ENCODE data around the gene LIG3. TPM values are rescaled to one million over a fixed set of nuclear protein-coding genes. Genes with fewer than 3 reads are reported as not detected.

The LIG3 gene
- total RNA-seq, 4 donors from 2014 or later: 25.0 to 36.3 (median 29.9) TPM

DNA sequence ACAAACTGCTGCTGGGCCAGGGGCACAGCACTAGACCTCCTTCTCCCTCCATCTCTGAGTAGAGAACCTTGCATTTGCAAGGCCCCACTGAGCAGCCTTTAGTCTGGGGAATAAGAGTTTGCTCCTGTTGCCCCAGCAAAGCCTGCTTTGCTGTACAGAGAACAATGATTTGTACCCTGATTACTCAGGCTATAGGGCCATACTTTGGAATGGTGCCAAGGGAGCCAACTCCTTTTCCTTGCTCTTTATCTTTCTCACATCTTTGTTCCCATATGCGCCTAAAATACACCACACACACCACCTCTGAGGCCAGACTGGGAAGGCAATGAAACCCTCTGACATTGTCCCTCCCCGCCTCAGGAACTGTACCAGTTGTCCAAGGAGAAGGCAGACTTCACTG lies 21.2 kb downstream of the LIG3 start:
- TF ChIP-seq, protein P1, sequence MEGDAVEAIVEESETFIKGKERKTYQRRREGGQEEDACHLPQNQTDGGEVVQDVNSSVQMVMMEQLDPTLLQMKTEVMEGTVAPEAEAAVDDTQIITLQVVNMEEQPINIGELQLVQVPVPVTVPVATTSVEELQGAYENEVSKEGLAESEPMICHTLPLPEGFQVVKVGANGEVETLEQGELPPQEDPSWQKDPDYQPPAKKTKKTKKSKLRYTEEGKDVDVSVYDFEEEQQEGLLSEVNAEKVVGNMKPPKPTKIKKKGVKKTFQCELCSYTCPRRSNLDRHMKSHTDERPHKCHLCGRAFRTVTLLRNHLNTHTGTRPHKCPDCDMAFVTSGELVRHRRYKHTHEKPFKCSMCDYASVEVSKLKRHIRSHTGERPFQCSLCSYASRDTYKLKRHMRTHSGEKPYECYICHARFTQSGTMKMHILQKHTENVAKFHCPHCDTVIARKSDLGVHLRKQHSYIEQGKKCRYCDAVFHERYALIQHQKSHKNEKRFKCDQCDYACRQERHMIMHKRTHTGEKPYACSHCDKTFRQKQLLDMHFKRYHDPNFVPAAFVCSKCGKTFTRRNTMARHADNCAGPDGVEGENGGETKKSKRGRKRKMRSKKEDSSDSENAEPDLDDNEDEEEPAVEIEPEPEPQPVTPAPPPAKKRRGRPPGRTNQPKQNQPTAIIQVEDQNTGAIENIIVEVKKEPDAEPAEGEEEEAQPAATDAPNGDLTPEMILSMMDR (IDR thresholded peaks at IDR 0.05): no peak
- TF ChIP-seq POLR2A (IDR thresholded peaks at IDR 0.05): no peak
- TF ChIP-seq POLR2AphosphoS5 (IDR thresholded peaks at IDR 0.05): no peak
- TF ChIP-seq EP300 (IDR thresholded peaks at IDR 0.05): no peak
- peak overlapping the region in 3 of 4 donors; percentile 64 to 69 (median 67) for H3K27ac ChIP-seq
- WGBS, 2 donors (ENCODE audit: low coverage in 1 of 2): no CpG with 5 or more reads among the region's 2 CpGs
- peaks cover 0 to 87% of the 10 kb centered on the region in 2 donors for H3K36me3 ChIP-seq
- H3K4me3 ChIP-seq: no peak overlapping the region
- no peaks in the 10 kb centered on the region for H3K9me3 ChIP-seq
- H3K4me1 ChIP-seq: peaks cover 3 to 56% (median 3%) of the 10 kb centered on the region in 3 donors
- H3K27me3 ChIP-seq: no peaks in the 10 kb centered on the region
- ATAC-seq: no peak

DNA sequence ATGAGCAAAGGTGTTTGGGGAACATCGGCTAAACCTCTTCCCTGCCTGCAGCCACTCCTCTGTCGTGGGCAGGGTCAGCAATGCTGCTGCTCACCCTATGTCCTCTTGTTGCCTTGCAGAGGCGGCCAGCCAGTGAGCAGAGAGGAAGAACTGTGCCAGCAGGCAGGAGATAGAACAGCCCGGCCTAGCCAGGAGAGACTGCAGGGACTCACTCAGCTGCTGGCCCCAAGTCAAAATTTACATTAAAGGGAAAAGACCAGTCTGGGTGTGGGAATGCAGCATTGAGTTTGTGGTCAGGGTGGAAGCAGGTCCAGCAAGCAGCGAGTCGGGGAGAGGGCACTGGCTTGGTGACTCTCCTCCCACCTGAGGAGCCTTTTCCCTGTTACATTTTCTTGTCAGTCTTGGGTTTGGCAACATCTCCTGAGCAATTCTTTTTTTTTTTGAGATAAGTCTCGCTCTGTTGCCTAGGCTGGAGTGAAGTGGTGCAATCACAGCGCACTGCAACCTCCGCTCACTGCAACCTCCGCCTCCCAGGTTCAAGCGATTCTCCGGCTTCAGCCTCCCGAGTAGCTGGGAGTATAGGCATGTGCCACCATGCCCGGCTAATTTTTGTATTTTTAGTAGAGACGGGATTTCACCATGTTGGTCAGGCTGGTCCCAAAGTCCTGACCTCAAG lies 22.7 kb downstream of the LIG3 start:
- ATAC-seq: peak; percentile 33
- H3K27ac ChIP-seq: peak overlapping the region in 3 of 4 donors; percentile 64 to 69 (median 67)
- TF ChIP-seq POLR2A (IDR thresholded peaks at IDR 0.05): peak in 1 of 2 donors; percentile 17
- TF ChIP-seq EP300 (IDR thresholded peaks at IDR 0.05): no peak
- TF ChIP-seq, protein P1 (IDR thresholded peaks at IDR 0.05): no peak
- H3K9me3 ChIP-seq: no peaks in the 10 kb centered on the region
- H3K4me3 ChIP-seq: no peak overlapping the region
- H3K27me3 ChIP-seq: no peaks in the 10 kb centered on the region
- peaks cover 0 to 41% (median 3%) of the 10 kb centered on the region in 3 donors for H3K4me1 ChIP-seq
- peaks cover 0 to 96% of the 10 kb centered on the region in 2 donors for H3K36me3 ChIP-seq
- WGBS, 2 donors (ENCODE audit: low coverage in 1 of 2): 20 to 57% methylated on average over 2 to 8 of the region's 15 CpGs

DNA sequence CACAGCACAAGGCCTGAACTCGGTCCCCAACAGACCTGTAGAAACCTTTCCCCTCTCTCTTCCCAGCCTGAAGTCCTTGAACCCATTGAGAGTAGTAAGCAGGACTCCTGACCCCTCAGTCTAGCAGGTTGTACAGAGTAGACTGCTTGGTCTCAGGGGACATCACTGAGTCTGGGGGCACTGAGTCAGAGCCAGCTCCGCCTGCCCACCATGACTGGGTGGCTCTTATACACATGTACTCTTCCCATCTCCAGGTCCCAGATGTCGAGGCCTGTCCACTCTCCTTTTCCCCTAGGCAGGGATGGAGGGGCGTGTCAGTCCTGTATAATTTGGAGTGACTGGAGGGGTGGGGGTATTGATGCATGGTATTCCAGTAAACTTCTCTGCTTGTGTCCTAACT lies 23.5 kb downstream of the LIG3 start:
- no peak overlapping the region for H3K4me3 ChIP-seq
- H3K36me3 ChIP-seq: peaks cover 0 to 92% of the 10 kb centered on the region in 2 donors
- H3K27ac ChIP-seq: peak overlapping the region in 3 of 4 donors; percentile 64 to 69 (median 67)
- peaks cover 0 to 33% (median 0%) of the 10 kb centered on the region in 3 donors for H3K4me1 ChIP-seq
- H3K9me3 ChIP-seq: no peaks in the 10 kb centered on the region
- TF ChIP-seq POLR2A (IDR thresholded peaks at IDR 0.05): no peak
- no peak for TF ChIP-seq POLR2AphosphoS5 (IDR thresholded peaks at IDR 0.05)
- TF ChIP-seq, protein P1 (IDR thresholded peaks at IDR 0.05): no peak
- TF ChIP-seq EP300 (IDR thresholded peaks at IDR 0.05): no peak
- no peaks in the 10 kb centered on the region for H3K27me3 ChIP-seq
- no peak for ATAC-seq
- 100% methylated on average over 1 of the region's 4 CpGs; no CpG with 5 or more reads in 1 of the 2 donors for WGBS, 2 donors (ENCODE audit: low coverage in 1 of 2)

DNA sequence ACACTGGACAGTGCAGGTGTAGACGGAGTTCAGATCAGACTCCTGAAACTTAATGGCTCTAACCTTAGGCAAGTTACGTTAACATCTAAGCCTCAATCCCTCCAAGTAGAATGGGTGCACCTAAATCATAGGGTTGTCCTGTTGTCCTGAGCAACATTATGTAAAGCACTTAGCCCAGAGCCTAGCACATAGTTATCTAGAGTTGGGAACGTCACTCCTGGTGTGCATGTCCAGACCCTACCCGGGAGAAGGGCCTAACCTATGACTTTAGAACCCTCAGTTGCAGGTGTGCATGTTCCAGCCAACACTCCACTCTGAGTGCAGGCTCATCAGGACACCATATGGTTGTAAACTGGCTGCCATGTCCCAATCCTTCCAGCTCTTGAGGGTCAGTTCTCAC lies 26.0 kb downstream of the LIG3 start:
- no peak overlapping the region for H3K27ac ChIP-seq
- TF ChIP-seq POLR2AphosphoS5 (IDR thresholded peaks at IDR 0.05): no peak
- no peak for TF ChIP-seq POLR2A (IDR thresholded peaks at IDR 0.05)
- no peak for TF ChIP-seq EP300 (IDR thresholded peaks at IDR 0.05)
- TF ChIP-seq, protein P1 (IDR thresholded peaks at IDR 0.05): no peak
- peaks cover 0 to 94% of the 10 kb centered on the region in 2 donors for H3K36me3 ChIP-seq
- H3K9me3 ChIP-seq: no peaks in the 10 kb centered on the region
- WGBS, 2 donors (ENCODE audit: low coverage in 1 of 2): 95% methylated on average over 2 of the region's 4 CpGs; no CpG with 5 or more reads in 1 of the 2 donors
- no peaks in the 10 kb centered on the region for H3K27me3 ChIP-seq
- H3K4me3 ChIP-seq: no peak overlapping the region
- peaks cover 0 to 22% (median 0%) of the 10 kb centered on the region in 3 donors for H3K4me1 ChIP-seq
- no peak for ATAC-seq

DNA sequence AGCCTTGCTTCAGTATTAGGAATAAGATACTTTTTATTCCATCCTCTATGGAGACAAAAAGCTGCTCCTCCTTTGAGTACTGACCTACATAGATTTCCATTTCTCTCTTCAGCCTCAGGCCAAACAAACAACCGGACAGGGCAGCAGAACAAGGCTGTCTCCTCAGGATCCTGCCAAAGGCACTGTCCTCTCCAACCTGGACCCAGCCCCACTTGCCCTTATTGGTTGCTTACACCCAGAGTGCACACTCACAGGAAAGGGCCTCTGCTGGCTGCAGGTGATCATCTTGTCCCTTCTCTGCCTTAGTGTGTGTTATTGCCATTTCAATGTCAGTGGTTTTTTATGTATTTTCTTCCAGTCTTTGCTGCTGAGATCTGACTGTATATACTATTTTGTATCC lies 26.6 kb downstream of the LIG3 start:
- H3K27ac ChIP-seq: no peak overlapping the region
- TF ChIP-seq, protein P1 (IDR thresholded peaks at IDR 0.05): no peak
- no peak for TF ChIP-seq POLR2A (IDR thresholded peaks at IDR 0.05)
- peaks cover 0 to 94% of the 10 kb centered on the region in 2 donors for H3K36me3 ChIP-seq
- WGBS, 2 donors (ENCODE audit: low coverage in 1 of 2): 63% methylated on average over 1 of the region's 1 CpG; no CpG with 5 or more reads in 1 of the 2 donors
- H3K9me3 ChIP-seq: no peaks in the 10 kb centered on the region
- H3K4me1 ChIP-seq: peaks cover 0 to 16% (median 0%) of the 10 kb centered on the region in 3 donors
- no peaks in the 10 kb centered on the region for H3K27me3 ChIP-seq
- H3K4me3 ChIP-seq: no peak overlapping the region
- no peak for ATAC-seq

All from gastroesophageal sphincter (tissue), 4 donors.